T-cell (primary cell): ENCODE measurements around the gene HOPX. TPM values are rescaled to one million over a fixed set of nuclear protein-coding genes. Genes with fewer than 3 reads are reported as not detected.
"Not testable (repeated sequence)": the region's sequence is repeated elsewhere in the genome, so short reads cannot be mapped to it uniquely, and the experiment has no call there.

Experiments
- ATAC-seq, 4 experiments: fragments of 200-7000 bp in 3 of 4; fragments of 150-1000 bp in 1 of 4; cut with Tn5 transposase; replicated peaks in 1 of 4; 1 replicate in 3 of 4; 2 replicates in 1 of 4; pipeline ENCODE4 v1.10.0; 2021; ENCODE audit warnings: moderate library complexity in 3 of 4, mild to moderate bottlenecking in 2 of 4, moderate number of reproducible peaks in 1 of 4
- CTCF ChIA-PET, 2 donors: fragments of 300-600 bp; sonication (Branson Sonifier 250); formaldehyde crosslinking; loops; one replicate each; lab custom pipeline; 2022; ENCODE audit warnings: antibody characterized with exemption in 2 of 2; lab: Charles Lee
- POLR2A ChIA-PET, 2 donors: fragments of 300-600 bp; sonication (Branson Sonifier 250); formaldehyde crosslinking; loops; one replicate each; lab custom pipeline; 2022; ENCODE audit warnings: antibody characterized with exemption in 2 of 2; lab: Charles Lee
- DNase-seq, 35 experiments: peaks; one replicate each; pipeline versions ENCODE4 v3.0.0 to v3.0.0-alpha.2; 2013 to 2023
- H3K27ac ChIP-seq: one replicate; pipeline ENCODE4 v1.5.1; 2013; ENCODE audit warnings: low read length
- H3K27me3 ChIP-seq, 2 experiments: replicated peaks in 1 of 2; 1 replicate in 1 of 2; 2 replicates in 1 of 2; pipeline versions ENCODE4 v1.6.1 to v1.7.0; 2013; ENCODE audit warnings: low read length in 1 of 2, mixed read lengths in 1 of 2; ENCODE audit not compliant: control insufficient read depth in 2 of 2, insufficient read depth in 2 of 2; ENCODE audit errors: extremely low read depth in 1 of 2
- H3K36me3 ChIP-seq, 2 donors: 1 replicate in 1 of 2; 2 replicates in 1 of 2; pipeline versions ENCODE4 v1.6.1 to v1.7.0; 2013; ENCODE audit warnings: low read length in 1 of 2; ENCODE audit not compliant: control insufficient read depth in 2 of 2, insufficient read depth in 1 of 2; ENCODE audit errors: extremely low read depth in 1 of 2
- H3K4me1 ChIP-seq, 2 experiments: 1 replicate in 1 of 2; 2 replicates in 1 of 2; pipeline versions ENCODE4 v1.6.1 to v1.7.0; 2013; ENCODE audit warnings: low read length in 2 of 2, mixed read lengths in 1 of 2; ENCODE audit not compliant: insufficient read depth in 2 of 2, control insufficient read depth in 1 of 2; ENCODE audit errors: extremely low read depth in 1 of 2
- H3K4me3 ChIP-seq, 2 donors: 1 replicate in 1 of 2; 2 replicates in 1 of 2; pipeline versions ENCODE4 v1.5.1 to v1.7.0; 2013; ENCODE audit warnings: mild to moderate bottlenecking in 2 of 2, low read length in 1 of 2, moderate library complexity in 1 of 2; ENCODE audit not compliant: control insufficient read depth in 1 of 2; ENCODE audit errors: extremely low read depth in 1 of 2
- H3K9me3 ChIP-seq: 2 replicates; pipeline ENCODE4 v1.7.0; 2013
- H3K27ac Mint-ChIP-seq, 2 donors: one replicate each; pipeline ENCODE4 v1.8.0; 2020 to 2021; ENCODE audit warnings: mild to moderate bottlenecking in 2 of 2, mixed read lengths in 2 of 2
- H3K27me3 Mint-ChIP-seq, 2 donors: one replicate each; pipeline ENCODE4 v1.8.0; 2021 to 2022; ENCODE audit warnings: mixed read lengths in 2 of 2
- H3K36me3 Mint-ChIP-seq: one replicate; pipeline ENCODE4 v1.8.0; 2021; ENCODE audit warnings: mixed read lengths
- H3K4me1 Mint-ChIP-seq, 3 donors: one replicate each; pipeline ENCODE4 v1.8.0; 2020 to 2022; ENCODE audit warnings: mixed read lengths in 3 of 3, mild to moderate bottlenecking in 1 of 3
- H3K4me3 Mint-ChIP-seq, 3 donors: one replicate each; pipeline ENCODE4 v1.8.0; 2020 to 2022; ENCODE audit warnings: mild to moderate bottlenecking in 3 of 3, mixed read lengths in 3 of 3, moderate library complexity in 3 of 3
- H3K9me3 Mint-ChIP-seq, 3 donors: one replicate each; pipeline ENCODE4 v1.8.0; 2020 to 2022; ENCODE audit warnings: mixed read lengths in 3 of 3
- WGBS: methylation state at CpG from one replicate; pipeline ENCODE4 v1.1.5; 2013; ENCODE audit warnings: missing lambda C conversion rate; ENCODE audit not compliant: insufficient coverage; 5-methylcytosine and 5-hydroxymethylcytosine counted together
- total RNA-seq, 35 experiments: library from RNA in 6 of 35; stranded (reverse) in 6 of 35; fragments of 120-200 nt in 1 of 35; gene quantifications; one replicate each; pipeline versions ENCODE4 v1.2.1 to v1.2.4 and lab custom pipeline; 2013 to 2026

HOPX gene
- total RNA-seq, 5 donors from 2014 or later (not counting 1 experiment from before 2014, with no cell fraction given): 6.3 to 34.9 (median 23.4) TPM

- Mint-ChIP-seq H3K9me3 (peaks cover 4 to 10% (median 9%) of the 10 kb centered on the region in 3 donors), H3K27me3 (no peaks in the 10 kb centered on the region), H3K27ac (no peak overlapping the region), H3K4me3 (no peak overlapping the region), H3K4me1 (peaks cover 0 to 22% (median 5%) of the 10 kb centered on the region in 3 donors), H3K36me3 (peaks cover 2% of the 10 kb centered on the region)
- Histone ChIP-seq H3K36me3 (no peaks in the 10 kb centered on the region), H3K4me1 (peaks cover 0 to 5% of the 10 kb centered on the region in 2 experiments), H3K4me3 (no peak overlapping the region), H3K9me3 (no peaks in the 10 kb centered on the region), H3K27ac (no peak overlapping the region), H3K27me3 (no peaks in the 10 kb centered on the region)
- ChIA-PET CTCF (no interaction called here), POLR2A (no interaction called here)
- no peak for DNase-seq
- ATAC-seq: no peak
- 78% methylated on average over 2 of the region's 6 CpGs for whole genome bisulfite sequencing
Measured at GRCh38 chr4:56643596-56643995, 37.5 kb downstream of the HOPX start.

GRCh38 chr4:56641494-56642051 is 39.5 kb downstream of the HOPX start:
- peaks cover 0 to 15% (median 1%) of the 10 kb centered on the region in 3 donors for H3K4me1 Mint-ChIP-seq
- 33% methylated on average over 1 of the region's 4 CpGs for WGBS
- peaks cover 4 to 8% (median 8%) of the 10 kb centered on the region in 3 donors for H3K9me3 Mint-ChIP-seq
- H3K27ac ChIP-seq: no peak overlapping the region
- peaks cover 0 to 3% of the 10 kb centered on the region in 2 experiments for H3K4me1 ChIP-seq
- H3K27me3 Mint-ChIP-seq: no peaks in the 10 kb centered on the region
- no peak overlapping the region for H3K4me3 ChIP-seq
- no peaks in the 10 kb centered on the region for H3K9me3 ChIP-seq
- H3K36me3 Mint-ChIP-seq: peaks cover 2% of the 10 kb centered on the region
- no peak for ATAC-seq
- no peak overlapping the region for H3K4me3 Mint-ChIP-seq
- no peaks in the 10 kb centered on the region for H3K27me3 ChIP-seq
- no peak overlapping the region for H3K27ac Mint-ChIP-seq
- CTCF ChIA-PET: interaction anchor here (0.7 to 1.0 kb wide), 2 partner anchors 10 to 195 kb away, joined by 3 to 5 read pairs; no protein-coding TSS in a partner anchor
- H3K36me3 ChIP-seq: no peaks in the 10 kb centered on the region
- DNase-seq: no peak
- POLR2A ChIA-PET: interaction anchor here in 1 of 2 donors (0.5 kb wide), 1 partner anchor 777 kb away, joined by 3 read pairs; no protein-coding TSS in a partner anchor

GRCh38 chr4:56640621-56641493 is 40.2 kb downstream of the HOPX start:
- ChIA-PET POLR2A (interaction anchor here in 1 of 2 donors (0.5 kb wide), 2 partner anchors 267 to 776 kb away, joined by 3 read pairs; partner anchors contain the start of gene REST), CTCF (interaction anchor here (0.7 to 1.0 kb wide), 3 partner anchors 9 to 195 kb away, joined by 3 to 5 read pairs (median 5); no protein-coding TSS in a partner anchor)
- Histone ChIP-seq H3K36me3 (no peaks in the 10 kb centered on the region), H3K9me3 (no peaks in the 10 kb centered on the region), H3K27ac (no peak overlapping the region), H3K4me3 (no peak overlapping the region), H3K4me1 (peaks cover 0 to 3% of the 10 kb centered on the region in 2 experiments), H3K27me3 (no peaks in the 10 kb centered on the region)
- no peak overlapping the region for H3K27ac Mint-ChIP-seq
- H3K9me3 Mint-ChIP-seq: peaks cover 0 to 3% (median 1%) of the 10 kb centered on the region in 3 donors
- DNase-seq (no peak), ATAC-seq (no peak)
- H3K4me1 Mint-ChIP-seq: peaks cover 0 to 15% (median 1%) of the 10 kb centered on the region in 3 donors
- H3K36me3 Mint-ChIP-seq: peaks cover under 1% of the 10 kb centered on the region
- no CpG with 5 or more reads among the region's 5 CpGs for WGBS
- no peaks in the 10 kb centered on the region for H3K27me3 Mint-ChIP-seq
- H3K4me3 Mint-ChIP-seq: no peak overlapping the region

- H3K36me3 Mint-ChIP-seq: no peaks in the 10 kb centered on the region
- CTCF ChIA-PET: no interaction called here
- H3K27me3 ChIP-seq: peaks cover 0 to 3% of the 10 kb centered on the region in 2 experiments
- no peak for DNase-seq
- H3K9me3 ChIP-seq: no peaks in the 10 kb centered on the region
- H3K4me3 Mint-ChIP-seq: no peak overlapping the region
- H3K27me3 Mint-ChIP-seq: no peaks in the 10 kb centered on the region
- H3K4me1 Mint-ChIP-seq: peaks cover 0 to 15% (median 1%) of the 10 kb centered on the region in 3 donors
- H3K27ac Mint-ChIP-seq: no peak overlapping the region
- H3K27ac ChIP-seq: no peak overlapping the region
- no peak for ATAC-seq
- H3K4me3 ChIP-seq: no peak overlapping the region
- POLR2A ChIA-PET: interaction anchor here in 1 of 2 donors (0.6 kb wide), 1 partner anchor 1848 kb away, joined by 3 read pairs; no protein-coding TSS in a partner anchor
- no peaks in the 10 kb centered on the region for H3K36me3 ChIP-seq
- H3K4me1 ChIP-seq: peaks cover 0 to 3% of the 10 kb centered on the region in 2 experiments
- H3K9me3 Mint-ChIP-seq: peaks cover 0 to 3% (median 0%) of the 10 kb centered on the region in 3 donors
Measured at GRCh38 chr4:56637791-56638190, 43.3 kb downstream of the HOPX start.

- no peak overlapping the region for H3K4me3 Mint-ChIP-seq
- H3K36me3 Mint-ChIP-seq: no peaks in the 10 kb centered on the region
- H3K4me1 Mint-ChIP-seq: peaks cover 0 to 15% (median 1%) of the 10 kb centered on the region in 3 donors
- no CpG with 5 or more reads among the region's 1 CpG for WGBS
- ChIA-PET POLR2A (no interaction called here), CTCF (no interaction called here)
- H3K27me3 Mint-ChIP-seq: no peaks in the 10 kb centered on the region
- DNase-seq: no peak
- peaks cover 0 to 3% of the 10 kb centered on the region in 2 experiments for H3K4me1 ChIP-seq
- H3K27me3 ChIP-seq: peaks cover 0 to 3% of the 10 kb centered on the region in 2 experiments
- no peak overlapping the region for H3K27ac ChIP-seq
- H3K36me3 ChIP-seq: no peaks in the 10 kb centered on the region
- no peaks in the 10 kb centered on the region for H3K9me3 ChIP-seq
- no peak overlapping the region for H3K4me3 ChIP-seq
- H3K9me3 Mint-ChIP-seq: peaks cover 0 to 3% (median 0%) of the 10 kb centered on the region in 3 donors
- H3K27ac Mint-ChIP-seq: no peak overlapping the region
- ATAC-seq: no peak
Measured at GRCh38 chr4:56637154-56637553, 43.9 kb downstream of the HOPX start.

GRCh38 chr4:56634954-56635353 is 46.1 kb downstream of the HOPX start:
- 100% methylated on average over 2 of the region's 9 CpGs for WGBS
- H3K4me1 ChIP-seq, H3K27me3 ChIP-seq, DNase-seq, POLR2A ChIA-PET, H3K36me3 ChIP-seq, H3K27ac ChIP-seq, H3K27me3 Mint-ChIP-seq, H3K9me3 Mint-ChIP-seq, ATAC-seq, H3K4me1 Mint-ChIP-seq, H3K4me3 Mint-ChIP-seq, H3K27ac Mint-ChIP-seq, H3K4me3 ChIP-seq, H3K36me3 Mint-ChIP-seq, H3K9me3 ChIP-seq: not testable (repeated sequence)
- CTCF ChIA-PET: interaction anchor here in 1 of 2 donors (0.6 kb wide), 1 partner anchor 8 kb away, joined by 3 read pairs; no protein-coding TSS in a partner anchor
